K562 (cell line): ENCODE measurements around the gene ACTRT2.

Experiments
- CTCF ChIP-seq, 3 experiments: IDR thresholded peaks in 2 of 3; conservative IDR thresholded peaks in 1 of 3; 2 replicates each; pipeline ENCODE4 v1.5.1; 2011 to 2012; ENCODE audit warnings: low read length in 3 of 3, mild to moderate bottlenecking in 3 of 3, control low read depth in 2 of 3, improper control_type of control experiment in 1 of 3, inconsistent platforms in 1 of 3, low read depth in 1 of 3, mixed read lengths in 1 of 3, moderate library complexity in 1 of 3; ENCODE audit not compliant: insufficient read depth in 2 of 3
- HNRNPLL ChIP-seq: fragments of 200-400 bp; formaldehyde crosslinking; IDR thresholded peaks from 2 replicates; pipeline ENCODE4 v1.6.1; 2017; ENCODE audit warnings: low read length, low read depth, mild to moderate bottlenecking; ENCODE audit not compliant: poor library complexity, severe bottlenecking
- POLR2A ChIP-seq: fragments of 450-650 bp; conservative IDR thresholded peaks from 2 replicates; pipeline ENCODE4 v1.6.1; 2016

GRCh38 chr1:3051270-3052268, 30.3 kb downstream of the ACTRT2 start:
- TF ChIP-seq HNRNPLL (no peak), POLR2A (no peak), CTCF (IDR thresholded peaks at IDR 0.05 in 2 of 3, conservative IDR thresholded peaks at IDR 0.05 in 1 of 3; ENCODE audit: insufficient read depth in 2 of 3, low read depth in 1 of 3, low read length in 3 of 3) (no peak)
